RWPE2 (cell line): ENCODE measurements around the gene UBE2B.

Experiments used
- ATAC-seq: fragments of 200-7000 bp; cut with Tn5 transposase; 3 replicates; pipeline ENCODE4 v1.9.1; 2021; ENCODE audit warnings: low read depth
- DNase-seq: peaks from one replicate; pipeline ENCODE4 v3.0.0-alpha.2; 2020; ENCODE audit warnings: low spot score
- H3K27ac ChIP-seq: fragments of 450-650 bp; 2 replicates; pipeline ENCODE4 v1.5.1; 2017; ENCODE audit warnings: mild to moderate bottlenecking; ENCODE audit not compliant: poor library complexity, severe bottlenecking
- H3K27me3 ChIP-seq: fragments of 250-450 bp; sonication (Bioruptor Pico); 2 replicates; pipeline ENCODE4 v1.5.1; 2021; ENCODE audit warnings: mild to moderate bottlenecking, moderate library complexity; ENCODE audit not compliant: insufficient read depth, poor library complexity, severe bottlenecking
- H3K36me3 ChIP-seq: fragments of 250-450 bp; sonication (Bioruptor Pico); 2 replicates; pipeline ENCODE4 v1.5.1; 2020; ENCODE audit warnings: low read depth, mild to moderate bottlenecking, moderate library complexity
- H3K4me1 ChIP-seq: fragments of 250-450 bp; sonication (Bioruptor Pico); 2 replicates; pipeline ENCODE4 v1.5.1; 2021; ENCODE audit warnings: mild to moderate bottlenecking, moderate library complexity; ENCODE audit not compliant: insufficient read depth, poor library complexity, severe bottlenecking
- H3K4me3 ChIP-seq: fragments of 250-450 bp; sonication (Bioruptor Pico); 2 replicates; pipeline ENCODE4 v1.5.1; 2021; ENCODE audit warnings: mild to moderate bottlenecking, moderate library complexity; ENCODE audit not compliant: severe bottlenecking
- H3K9me3 ChIP-seq: fragments of 250-450 bp; sonication (Bioruptor Pico); 2 replicates; pipeline ENCODE4 v1.5.1; 2021; ENCODE audit warnings: mild to moderate bottlenecking, moderate library complexity; ENCODE audit not compliant: severe bottlenecking
- TF ChIP-seq, protein P1 (sequence below): fragments of 450-650 bp; IDR thresholded peaks from one replicate; pipeline ENCODE4 v1.5.1; 2017; ENCODE audit warnings: mild to moderate bottlenecking, moderate library complexity; ENCODE audit not compliant: poor library complexity, severe bottlenecking

UBE2B gene

DNA sequence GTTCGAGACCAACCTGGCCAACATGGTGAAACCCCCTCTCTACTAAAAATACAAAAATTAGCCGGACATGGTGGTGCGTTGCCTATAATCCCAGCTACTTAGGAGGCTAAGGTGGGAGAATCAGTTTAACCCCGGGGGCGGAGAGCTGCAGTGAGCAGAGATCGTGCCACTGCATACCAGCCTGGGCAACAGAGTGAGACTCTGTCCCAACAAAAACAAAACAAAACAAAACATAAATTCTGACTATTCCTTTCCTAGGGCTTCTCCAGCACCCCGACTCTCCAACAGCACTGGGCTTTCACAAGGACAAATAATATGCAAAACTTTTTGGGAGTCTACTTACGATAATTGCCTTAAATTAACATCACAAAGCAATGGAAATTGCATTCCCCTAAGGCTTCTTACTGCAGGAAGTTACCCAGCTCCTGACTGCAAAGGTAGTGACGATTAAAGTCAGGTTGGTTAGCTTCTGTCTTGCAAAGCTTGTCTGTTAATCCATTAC is 56.2 kb downstream of the UBE2B start:
- Histone ChIP-seq H3K27me3 (no peaks in the 10 kb centered on the region), H3K4me3 (no peak overlapping the region), H3K27ac (no peak overlapping the region), H3K36me3 (no peaks in the 10 kb centered on the region), H3K9me3 (no peaks in the 10 kb centered on the region), H3K4me1 (no peaks in the 10 kb centered on the region)
- TF ChIP-seq, protein P1, sequence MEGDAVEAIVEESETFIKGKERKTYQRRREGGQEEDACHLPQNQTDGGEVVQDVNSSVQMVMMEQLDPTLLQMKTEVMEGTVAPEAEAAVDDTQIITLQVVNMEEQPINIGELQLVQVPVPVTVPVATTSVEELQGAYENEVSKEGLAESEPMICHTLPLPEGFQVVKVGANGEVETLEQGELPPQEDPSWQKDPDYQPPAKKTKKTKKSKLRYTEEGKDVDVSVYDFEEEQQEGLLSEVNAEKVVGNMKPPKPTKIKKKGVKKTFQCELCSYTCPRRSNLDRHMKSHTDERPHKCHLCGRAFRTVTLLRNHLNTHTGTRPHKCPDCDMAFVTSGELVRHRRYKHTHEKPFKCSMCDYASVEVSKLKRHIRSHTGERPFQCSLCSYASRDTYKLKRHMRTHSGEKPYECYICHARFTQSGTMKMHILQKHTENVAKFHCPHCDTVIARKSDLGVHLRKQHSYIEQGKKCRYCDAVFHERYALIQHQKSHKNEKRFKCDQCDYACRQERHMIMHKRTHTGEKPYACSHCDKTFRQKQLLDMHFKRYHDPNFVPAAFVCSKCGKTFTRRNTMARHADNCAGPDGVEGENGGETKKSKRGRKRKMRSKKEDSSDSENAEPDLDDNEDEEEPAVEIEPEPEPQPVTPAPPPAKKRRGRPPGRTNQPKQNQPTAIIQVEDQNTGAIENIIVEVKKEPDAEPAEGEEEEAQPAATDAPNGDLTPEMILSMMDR, result no peak
- no peak for DNase-seq
- ATAC-seq, result no peak

DNA sequence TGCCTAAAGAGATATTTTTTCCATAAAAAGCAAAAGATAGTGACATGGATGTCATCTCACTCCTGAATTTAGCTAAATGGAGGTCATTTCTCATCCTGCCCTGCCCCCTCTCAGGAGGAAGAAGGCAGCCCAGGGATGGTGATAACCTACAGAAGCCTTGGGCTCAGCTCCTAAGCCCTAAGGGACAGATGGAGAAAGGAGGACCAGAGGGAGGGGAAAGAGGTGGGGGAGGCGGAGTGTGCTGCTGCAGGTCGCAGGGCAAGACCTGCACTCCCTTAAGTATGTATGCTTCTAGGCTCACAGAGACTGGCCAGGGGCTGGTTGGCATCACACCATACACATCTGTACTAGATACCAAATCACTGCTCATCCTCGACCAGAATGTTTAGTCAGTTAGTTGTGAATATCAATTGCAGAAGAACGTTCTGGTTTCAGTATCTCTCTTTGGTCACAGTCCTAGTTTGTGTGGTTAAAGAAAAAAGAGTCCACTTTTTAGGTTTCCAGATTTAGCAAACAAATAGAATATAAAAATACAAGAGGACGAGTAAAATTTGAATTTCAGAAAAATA is 58.7 kb downstream of the UBE2B start:
- no peak overlapping the region for H3K27ac ChIP-seq
- H3K4me1 ChIP-seq, result peaks cover 1% of the 10 kb centered on the region
- ATAC-seq, result no peak
- no peaks in the 10 kb centered on the region for H3K36me3 ChIP-seq
- DNase-seq, result no peak
- no peak overlapping the region for H3K4me3 ChIP-seq
- H3K9me3 ChIP-seq, result no peaks in the 10 kb centered on the region
- no peaks in the 10 kb centered on the region for H3K27me3 ChIP-seq
- TF ChIP-seq, protein P1, result no peak

DNA sequence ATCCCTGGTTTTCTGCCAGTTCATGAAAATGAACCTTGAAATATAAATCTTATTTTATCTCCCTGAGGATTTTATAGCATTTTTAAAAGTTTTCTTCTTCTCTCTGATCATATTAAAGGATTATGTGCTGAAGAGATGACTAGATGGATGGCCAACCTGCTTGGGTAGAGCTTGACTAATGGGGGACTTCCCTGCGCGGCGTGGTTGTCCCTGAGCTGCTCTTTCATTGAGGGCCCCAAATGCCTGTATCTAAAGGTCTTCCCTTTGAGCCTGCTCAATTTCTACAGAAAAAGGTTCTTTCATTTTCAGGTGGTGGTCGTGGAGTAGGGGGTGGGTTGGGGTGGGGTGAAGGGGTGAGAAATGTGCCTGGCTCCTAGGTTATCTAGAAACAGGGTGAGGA is 60.8 kb downstream of the UBE2B start:
- TF ChIP-seq, protein P1, result no peak
- Histone ChIP-seq H3K36me3 (no peaks in the 10 kb centered on the region), H3K27ac (no peak overlapping the region), H3K4me1 (peaks cover 22% of the 10 kb centered on the region), H3K9me3 (no peaks in the 10 kb centered on the region), H3K4me3 (no peak overlapping the region), H3K27me3 (no peaks in the 10 kb centered on the region)
- no peak for DNase-seq
- no peak for ATAC-seq

DNA sequence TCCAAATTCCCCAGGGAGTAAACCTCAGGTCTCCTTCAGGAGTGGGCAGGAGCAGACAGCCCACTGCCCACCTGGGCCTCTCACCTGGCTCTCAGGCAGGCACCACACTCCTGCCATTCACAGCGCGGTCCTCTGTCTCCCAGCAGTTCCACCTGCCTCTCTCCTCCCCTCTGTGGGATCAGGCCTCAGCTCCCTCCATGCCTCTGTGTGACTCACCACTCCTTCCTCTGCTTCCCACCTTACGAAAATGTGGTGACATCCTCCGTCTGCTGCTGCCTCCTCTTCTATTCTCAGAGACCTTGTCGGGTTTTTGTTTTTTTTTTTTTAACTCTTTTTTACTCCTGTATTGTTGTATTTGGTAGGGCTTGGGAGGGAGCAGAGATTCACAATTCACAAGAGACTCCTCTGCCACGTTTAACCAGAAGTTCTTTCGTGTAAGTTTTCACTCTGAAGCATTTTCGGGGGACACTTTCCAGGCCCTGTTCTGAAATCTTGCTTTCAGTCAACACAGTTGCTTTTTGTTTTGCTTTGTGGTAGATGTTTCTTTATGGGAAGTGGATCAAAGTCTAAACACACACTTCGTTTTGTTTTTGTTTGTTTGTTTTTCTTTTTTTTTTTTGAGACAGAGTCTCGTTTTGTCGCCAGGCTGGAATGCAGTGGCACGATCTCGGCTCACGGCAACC is 61.4 kb downstream of the UBE2B start:
- Histone ChIP-seq H3K27me3 (no peaks in the 10 kb centered on the region), H3K9me3 (no peaks in the 10 kb centered on the region), H3K4me3 (no peak overlapping the region), H3K4me1 (peaks cover 29% of the 10 kb centered on the region), H3K36me3 (no peaks in the 10 kb centered on the region), H3K27ac (no peak overlapping the region)
- TF ChIP-seq, protein P1, result no peak
- ATAC-seq, result no peak
- no peak for DNase-seq

DNA sequence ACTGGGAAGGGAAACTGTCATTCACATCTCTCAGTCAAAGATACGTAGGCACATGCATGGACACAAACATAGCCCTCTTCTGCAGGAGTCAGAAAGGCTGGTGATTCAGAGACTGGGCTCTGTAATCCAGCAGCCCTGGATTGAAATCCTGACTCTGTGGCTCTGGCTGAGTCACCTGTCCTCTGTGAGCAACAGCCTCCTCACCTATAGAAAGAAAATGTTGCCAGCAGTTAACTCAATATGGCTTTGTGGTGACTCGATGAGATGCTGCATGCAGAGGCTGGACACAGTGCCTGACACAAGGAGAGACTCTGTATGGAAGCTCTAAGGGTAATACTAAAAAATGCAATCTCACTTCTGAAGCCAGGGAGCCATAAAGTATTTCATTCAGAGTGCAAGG is 64.2 kb downstream of the UBE2B start:
- Histone ChIP-seq H3K36me3 (no peaks in the 10 kb centered on the region), H3K27me3 (no peaks in the 10 kb centered on the region), H3K4me1 (peaks cover 52% of the 10 kb centered on the region), H3K27ac (peak overlapping the region; percentile 97), H3K9me3 (no peaks in the 10 kb centered on the region), H3K4me3 (no peak overlapping the region)
- ATAC-seq (peak; percentile 62), DNase-seq (peak; percentile 88)
- TF ChIP-seq, protein P1, result no peak
